HG03439 (cell line): Measurements from ENCODE around the gene LAMB4.

Experiments used
- ATAC-seq: cut with Tn5 transposase; IDR thresholded peaks from one replicate; pipeline ENCODE4 v1.9.1; 2021; ENCODE audit warnings: mild to moderate bottlenecking, moderate library complexity; ENCODE audit not compliant: unreplicated experiment

The LAMB4 gene

GRCh38 chr7:108109221-108109908 lies 20.8 kb downstream of the LAMB4 start:
- no peak for ATAC-seq

GRCh38 chr7:108108131-108108530 lies 22.0 kb downstream of the LAMB4 start:
- no peak for ATAC-seq

- ATAC-seq, result no peak
Measured at GRCh38 chr7:108104324-108104723, 25.8 kb downstream of the LAMB4 start.

- ATAC-seq, result no peak
Measured at GRCh38 chr7:108103558-108104298, 26.4 kb downstream of the LAMB4 start.

GRCh38 chr7:108102671-108103312 lies 27.4 kb downstream of the LAMB4 start:
- ATAC-seq, result no peak

GRCh38 chr7:108101759-108102158 lies 28.4 kb downstream of the LAMB4 start:
- ATAC-seq, result no peak

GRCh38 chr7:108099713-108100112 lies 30.4 kb downstream of the LAMB4 start:
- ATAC-seq, result no peak

- ATAC-seq, result no peak
Measured at GRCh38 chr7:108097703-108098102, 32.5 kb downstream of the LAMB4 start.

GRCh38 chr7:108096996-108097395 lies 33.2 kb downstream of the LAMB4 start:
- no peak for ATAC-seq

- ATAC-seq, result no peak
Measured at GRCh38 chr7:108094933-108095710, 35.0 kb downstream of the LAMB4 start.

- no peak for ATAC-seq
Measured at GRCh38 chr7:108094346-108094745, 35.8 kb downstream of the LAMB4 start.

- no peak for ATAC-seq
Measured at GRCh38 chr7:108093851-108094331, 36.3 kb downstream of the LAMB4 start.

GRCh38 chr7:108093341-108093740 lies 36.8 kb downstream of the LAMB4 start:
- ATAC-seq, result no peak

- no peak for ATAC-seq
Measured at GRCh38 chr7:108091461-108091831, 38.7 kb downstream of the LAMB4 start.

- ATAC-seq, result no peak
Measured at GRCh38 chr7:108090791-108091460, 39.2 kb downstream of the LAMB4 start.

GRCh38 chr7:108089381-108089780 lies 40.8 kb downstream of the LAMB4 start:
- no peak for ATAC-seq

- ATAC-seq, result no peak
Measured at GRCh38 chr7:108088729-108089128, 41.4 kb downstream of the LAMB4 start.

- no peak for ATAC-seq
Measured at GRCh38 chr7:108087778-108088177, 42.4 kb downstream of the LAMB4 start.

GRCh38 chr7:108086962-108087361 lies 43.2 kb downstream of the LAMB4 start:
- ATAC-seq, result no peak

- ATAC-seq, result no peak
Measured at GRCh38 chr7:108086546-108086945, 43.6 kb downstream of the LAMB4 start.

- ATAC-seq, result no peak
Measured at GRCh38 chr7:108083980-108084379, 46.2 kb downstream of the LAMB4 start.
